ENCODE results near the gene ARHGAP23.

- TF ChIP-seq CTCF (IDR thresholded peaks at IDR 0.05) (no peak), POLR2A (IDR thresholded peaks at IDR 0.05) (no peak)
Observed at GRCh38 chr17:38467491-38467890, 39.2 kb downstream of the ARHGAP23 start.

Data from stomach (tissue), 4 donors.